GM19452 (cell line): Measurements from ENCODE around the gene PDE1C.
"Not testable (repeated sequence)": the region's sequence is repeated elsewhere in the genome, so short reads cannot be mapped to it uniquely, and the experiment has no call there.

Experiments
- ATAC-seq: cut with Tn5 transposase; IDR thresholded peaks from one replicate; pipeline ENCODE4 v1.9.1; 2021; ENCODE audit not compliant: unreplicated experiment

The PDE1C gene

GRCh38 chr7:32070406-32071360 is at the start of gene PDE1C:
Gene PDE1C, minus strand, starts transcription at chr7:32070407.
- no peak for ATAC-seq

- no peak for ATAC-seq
Observed at GRCh38 chr7:32119790-32120196, 49.6 kb upstream of the PDE1C start.

GRCh38 chr7:32117837-32118236 is 47.6 kb upstream of the PDE1C start:
- no peak for ATAC-seq

GRCh38 chr7:32116436-32116835 is 46.2 kb upstream of the PDE1C start:
- no peak for ATAC-seq

GRCh38 chr7:32115831-32116230 is 45.6 kb upstream of the PDE1C start:
- no peak for ATAC-seq

- no peak for ATAC-seq
Observed at GRCh38 chr7:32108651-32109050, 38.4 kb upstream of the PDE1C start.

- no peak for ATAC-seq
Observed at GRCh38 chr7:32104766-32105165, 34.6 kb upstream of the PDE1C start.

- ATAC-seq = no peak
Observed at GRCh38 chr7:32103361-32103760, 33.2 kb upstream of the PDE1C start.

- no peak for ATAC-seq
Observed at GRCh38 chr7:32102432-32102873, 32.2 kb upstream of the PDE1C start.

- ATAC-seq = no peak
Observed at GRCh38 chr7:32100407-32100907, 30.2 kb upstream of the PDE1C start.

- no peak for ATAC-seq
Observed at GRCh38 chr7:32094516-32094915, 24.3 kb upstream of the PDE1C start.

- ATAC-seq = no peak
Observed at GRCh38 chr7:32093415-32094408, 23.5 kb upstream of the PDE1C start.

GRCh38 chr7:32092346-32092745 is 22.1 kb upstream of the PDE1C start:
- no peak for ATAC-seq

- ATAC-seq = no peak
Observed at GRCh38 chr7:32091608-32092210, 21.5 kb upstream of the PDE1C start.

- no peak for ATAC-seq
Observed at GRCh38 chr7:32089678-32090077, 19.5 kb upstream of the PDE1C start.

GRCh38 chr7:32089256-32089655 is 19.0 kb upstream of the PDE1C start:
- ATAC-seq = no peak

- no peak for ATAC-seq
Observed at GRCh38 chr7:32088451-32088881, 18.3 kb upstream of the PDE1C start.

GRCh38 chr7:32079510-32079909 is 9.3 kb upstream of the PDE1C start:
- no peak for ATAC-seq

- no peak for ATAC-seq
Observed at GRCh38 chr7:32078824-32079223, 8.6 kb upstream of the PDE1C start.

- no peak for ATAC-seq
Observed at GRCh38 chr7:32077806-32078205, 7.6 kb upstream of the PDE1C start.

- ATAC-seq = not testable (repeated sequence)
Observed at GRCh38 chr7:32076802-32077201, 6.6 kb upstream of the PDE1C start.
